Liver (tissue), 9 donors: Measurements from ENCODE around the gene ZC3H12C. TPM values are rescaled to one million over a fixed set of nuclear protein-coding genes. Genes with fewer than 3 reads are reported as not detected.

ENCODE experiments used
- DNase-seq: peaks from one replicate; pipeline ENCODE4 v3.0.0-alpha.2; 2017; ENCODE audit warnings: low spot score
- H3K27ac ChIP-seq, 2 donors: one replicate each; pipeline ENCODE4 v1.7.0; 2013; ENCODE audit warnings: inconsistent platforms in 2 of 2, low read length in 2 of 2, control low read depth in 1 of 2, low read depth in 1 of 2, mild to moderate bottlenecking in 1 of 2
- H3K27me3 ChIP-seq, 4 donors: one replicate each; pipeline versions ENCODE4 v1.6.1 to v1.7.0; 2013; ENCODE audit warnings: low read length in 3 of 4, inconsistent platforms in 1 of 4, mild to moderate bottlenecking in 1 of 4, moderate library complexity in 1 of 4; ENCODE audit not compliant: control insufficient read depth in 4 of 4, insufficient read depth in 4 of 4
- H3K36me3 ChIP-seq, 4 donors: one replicate each; pipeline versions ENCODE4 v1.6.1 to v1.7.0; 2013; ENCODE audit warnings: low read length in 3 of 4, mild to moderate bottlenecking in 3 of 4, low read depth in 1 of 4, moderate library complexity in 1 of 4; ENCODE audit not compliant: control insufficient read depth in 4 of 4, insufficient read depth in 3 of 4
- H3K4me1 ChIP-seq, 4 donors: one replicate each; pipeline versions ENCODE4 v1.6.1 to v1.7.0; 2013; ENCODE audit warnings: low read length in 3 of 4, mild to moderate bottlenecking in 3 of 4, moderate library complexity in 1 of 4; ENCODE audit not compliant: control insufficient read depth in 4 of 4, insufficient read depth in 4 of 4
- H3K4me3 ChIP-seq, 3 donors: one replicate each; pipeline versions ENCODE4 v1.6.1 to v1.7.0; 2013; ENCODE audit warnings: low read length in 3 of 3, control low read depth in 1 of 3, low read depth in 1 of 3, mild to moderate bottlenecking in 1 of 3
- H3K9ac ChIP-seq, 2 donors: one replicate each; pipeline ENCODE4 v1.7.0; 2013; ENCODE audit warnings: low read length in 2 of 2, mild to moderate bottlenecking in 2 of 2, moderate library complexity in 2 of 2, control low read depth in 1 of 2, low read depth in 1 of 2
- H3K9me3 ChIP-seq, 4 donors: one replicate each; pipeline versions ENCODE4 v1.6.1 to v1.7.0; 2013; ENCODE audit warnings: low read length in 3 of 4; ENCODE audit not compliant: control insufficient read depth in 4 of 4
- EGR1 ChIP-seq, 2 donors: IDR thresholded peaks; 2 replicates each; pipeline ENCODE4 v1.6.1; 2016 to 2018; ENCODE audit warnings: antibody characterized with exemption in 2 of 2, low read depth in 2 of 2
- HNF4A ChIP-seq, 2 donors: conservative IDR thresholded peaks; 2 replicates each; pipeline ENCODE4 v1.6.1; 2016; ENCODE audit warnings: antibody characterized with exemption in 2 of 2, mild to moderate bottlenecking in 2 of 2
- HNF4G ChIP-seq: IDR thresholded peaks from 2 replicates; pipeline ENCODE4 v1.6.1; 2016; ENCODE audit warnings: antibody characterized with exemption
- NR2F2 ChIP-seq: IDR thresholded peaks from 2 replicates; pipeline ENCODE4 v1.6.1; 2016; ENCODE audit warnings: antibody characterized with exemption
- RAD21 ChIP-seq, 2 donors: IDR thresholded peaks; 2 replicates each; pipeline ENCODE4 v1.6.1; 2016; ENCODE audit warnings: antibody characterized with exemption in 2 of 2, mild to moderate bottlenecking in 2 of 2
- RXRA ChIP-seq, 2 donors: IDR thresholded peaks; 2 replicates each; pipeline ENCODE4 v1.6.1; 2017 to 2018; ENCODE audit warnings: antibody characterized with exemption in 2 of 2, mild to moderate bottlenecking in 1 of 2
- YY1 ChIP-seq: IDR thresholded peaks from 2 replicates; pipeline ENCODE4 v1.6.1; 2016; ENCODE audit warnings: antibody characterized with exemption, mild to moderate bottlenecking
- whole genome bisulfite sequencing: extraction: QIAGEN DNeasy Blood & Tissue Kit; methylation state at CpG from one replicate; pipeline ENCODE4 v1.1.7; 2013; 5-methylcytosine and 5-hydroxymethylcytosine counted together
- polyA plus RNA-seq, 2 donors: library from polyadenylated mRNA; stranded (reverse) in 1 of 2; unstranded in 1 of 2; fragments of 200-250 nt in 1 of 2; fragments of >200 nt in 1 of 2; fragmentation: Nextera tagmentation in 1 of 2; extraction: Ambion mirVana in 1 of 2; gene quantifications; one replicate each; pipeline versions ENCODE4 v1.2.1 to v1.2.3, GENCODE V29; 2013 to 2015
- total RNA-seq, 2 donors: library from RNA; depleted of rRNA; stranded (reverse); fragments of >200 nt; gene quantifications; one replicate each; pipeline ENCODE4 v1.2.3, GENCODE V29; 2014
- TF ChIP-seq, protein P1 (sequence below): IDR thresholded peaks from 2 replicates; pipeline ENCODE4 v1.6.1; 2016; ENCODE audit warnings: antibody characterized with exemption
- TF ChIP-seq, protein P2 (sequence below): IDR thresholded peaks from 2 replicates; pipeline ENCODE4 v1.6.1; 2016; ENCODE audit warnings: antibody characterized with exemption, mild to moderate bottlenecking
- TF ChIP-seq, protein P3 (sequence below): fragments of 150-350 bp; IDR thresholded peaks from 2 replicates; pipeline ENCODE4 v1.5.1; 2017; ENCODE audit warnings: improper control_type of control experiment, low read depth, low read length; ENCODE audit not compliant: missing input control
- TF ChIP-seq, protein P4 (sequence below): IDR thresholded peaks from 2 replicates; pipeline ENCODE4 v1.6.1; 2016; ENCODE audit warnings: antibody characterized with exemption
- TF ChIP-seq, protein P5 (sequence below): IDR thresholded peaks from 2 replicates; pipeline ENCODE4 v1.6.1; 2016; ENCODE audit warnings: antibody characterized with exemption
- donor health status: healthy.
- donor health status: healthy.
- donor health status: healthy.
- donor health status: healthy.
- donor health status: healthy.

Gene ZC3H12C
- total and polyA plus RNA-seq, 4 donors, result 0.92 to 9.6 (median 2.3) TPM

DNA sequence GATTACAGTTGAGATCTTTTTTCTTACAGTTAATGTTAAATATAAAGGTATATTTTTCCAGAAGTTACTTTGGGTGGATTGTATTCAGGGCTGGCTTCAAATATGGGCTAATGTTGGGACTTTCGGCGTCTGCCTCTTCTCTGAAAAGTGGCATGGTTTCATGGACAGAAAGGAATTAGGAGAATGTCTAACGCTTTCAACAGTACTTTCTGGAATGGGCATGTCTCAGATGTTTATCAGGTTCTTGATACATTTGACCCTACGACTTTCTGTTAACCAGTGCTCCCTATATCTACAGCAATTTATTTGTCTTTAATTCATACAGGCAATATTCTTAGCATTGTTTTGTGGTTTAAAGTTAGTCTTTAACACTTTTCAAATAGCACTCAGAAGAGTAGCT, 33.7 kb downstream of the ZC3H12C start:
- Histone ChIP-seq H3K27ac (no peak overlapping the region), H3K27me3 (no peaks in the 10 kb centered on the region), H3K36me3 (no peaks in the 10 kb centered on the region), H3K4me3 (no peak overlapping the region), H3K4me1 (peaks cover 0 to 3% (median 0%) of the 10 kb centered on the region in 4 donors), H3K9me3 (no peaks in the 10 kb centered on the region), H3K9ac (no peak overlapping the region)
- DNase-seq, result no peak
- TF ChIP-seq NR2F2 (no peak), EGR1 (IDR thresholded peaks at IDR 0.05; ENCODE audit: low read depth in 2 of 2) (no peak), HNF4G (no peak), RXRA (IDR thresholded peaks at IDR 0.05) (no peak), RAD21 (IDR thresholded peaks at IDR 0.05) (no peak)
- TF ChIP-seq, protein P1, sequence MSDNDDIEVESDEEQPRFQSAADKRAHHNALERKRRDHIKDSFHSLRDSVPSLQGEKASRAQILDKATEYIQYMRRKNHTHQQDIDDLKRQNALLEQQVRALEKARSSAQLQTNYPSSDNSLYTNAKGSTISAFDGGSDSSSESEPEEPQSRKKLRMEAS, result no peak
- TF ChIP-seq, protein P2, sequence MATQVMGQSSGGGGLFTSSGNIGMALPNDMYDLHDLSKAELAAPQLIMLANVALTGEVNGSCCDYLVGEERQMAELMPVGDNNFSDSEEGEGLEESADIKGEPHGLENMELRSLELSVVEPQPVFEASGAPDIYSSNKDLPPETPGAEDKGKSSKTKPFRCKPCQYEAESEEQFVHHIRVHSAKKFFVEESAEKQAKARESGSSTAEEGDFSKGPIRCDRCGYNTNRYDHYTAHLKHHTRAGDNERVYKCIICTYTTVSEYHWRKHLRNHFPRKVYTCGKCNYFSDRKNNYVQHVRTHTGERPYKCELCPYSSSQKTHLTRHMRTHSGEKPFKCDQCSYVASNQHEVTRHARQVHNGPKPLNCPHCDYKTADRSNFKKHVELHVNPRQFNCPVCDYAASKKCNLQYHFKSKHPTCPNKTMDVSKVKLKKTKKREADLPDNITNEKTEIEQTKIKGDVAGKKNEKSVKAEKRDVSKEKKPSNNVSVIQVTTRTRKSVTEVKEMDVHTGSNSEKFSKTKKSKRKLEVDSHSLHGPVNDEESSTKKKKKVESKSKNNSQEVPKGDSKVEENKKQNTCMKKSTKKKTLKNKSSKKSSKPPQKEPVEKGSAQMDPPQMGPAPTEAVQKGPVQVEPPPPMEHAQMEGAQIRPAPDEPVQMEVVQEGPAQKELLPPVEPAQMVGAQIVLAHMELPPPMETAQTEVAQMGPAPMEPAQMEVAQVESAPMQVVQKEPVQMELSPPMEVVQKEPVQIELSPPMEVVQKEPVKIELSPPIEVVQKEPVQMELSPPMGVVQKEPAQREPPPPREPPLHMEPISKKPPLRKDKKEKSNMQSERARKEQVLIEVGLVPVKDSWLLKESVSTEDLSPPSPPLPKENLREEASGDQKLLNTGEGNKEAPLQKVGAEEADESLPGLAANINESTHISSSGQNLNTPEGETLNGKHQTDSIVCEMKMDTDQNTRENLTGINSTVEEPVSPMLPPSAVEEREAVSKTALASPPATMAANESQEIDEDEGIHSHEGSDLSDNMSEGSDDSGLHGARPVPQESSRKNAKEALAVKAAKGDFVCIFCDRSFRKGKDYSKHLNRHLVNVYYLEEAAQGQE, result no peak
- 95% methylated on average over 4 of the region's 4 CpGs for WGBS

DNA sequence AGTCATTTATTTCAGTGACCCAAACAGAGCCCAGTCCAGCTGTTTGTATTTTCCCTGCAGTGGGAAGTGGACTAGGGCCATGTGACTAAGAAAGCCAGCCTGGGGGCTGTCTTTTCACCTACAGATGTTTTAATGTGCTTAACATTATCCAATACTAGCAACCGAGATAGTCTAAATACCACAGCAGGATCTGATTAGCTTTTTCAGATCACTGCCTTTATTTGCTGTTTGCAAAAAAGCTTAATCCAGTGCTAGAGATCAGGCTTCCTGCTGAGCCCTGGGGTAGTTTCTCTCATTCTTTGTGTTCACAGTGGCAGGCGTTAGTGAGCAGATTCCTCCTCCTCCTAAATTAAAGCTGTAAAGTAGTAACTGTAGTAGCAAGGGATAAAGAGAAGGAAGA, 35.0 kb downstream of the ZC3H12C start:
- H3K27me3 ChIP-seq, result no peaks in the 10 kb centered on the region
- H3K4me1 ChIP-seq, result peaks cover 0 to 3% (median under 1%) of the 10 kb centered on the region in 4 donors
- no peaks in the 10 kb centered on the region for H3K9me3 ChIP-seq
- no peak overlapping the region for H3K27ac ChIP-seq
- no peaks in the 10 kb centered on the region for H3K36me3 ChIP-seq
- no peak for DNase-seq
- H3K9ac ChIP-seq, result no peak overlapping the region
- no peak overlapping the region for H3K4me3 ChIP-seq
- TF ChIP-seq, protein P1, result no peak
- no peak for TF ChIP-seq EGR1 (IDR thresholded peaks at IDR 0.05; ENCODE audit: low read depth in 2 of 2)
- TF ChIP-seq HNF4G, result no peak
- no peak for TF ChIP-seq NR2F2
- 61% methylated on average over 2 of the region's 2 CpGs for WGBS

DNA sequence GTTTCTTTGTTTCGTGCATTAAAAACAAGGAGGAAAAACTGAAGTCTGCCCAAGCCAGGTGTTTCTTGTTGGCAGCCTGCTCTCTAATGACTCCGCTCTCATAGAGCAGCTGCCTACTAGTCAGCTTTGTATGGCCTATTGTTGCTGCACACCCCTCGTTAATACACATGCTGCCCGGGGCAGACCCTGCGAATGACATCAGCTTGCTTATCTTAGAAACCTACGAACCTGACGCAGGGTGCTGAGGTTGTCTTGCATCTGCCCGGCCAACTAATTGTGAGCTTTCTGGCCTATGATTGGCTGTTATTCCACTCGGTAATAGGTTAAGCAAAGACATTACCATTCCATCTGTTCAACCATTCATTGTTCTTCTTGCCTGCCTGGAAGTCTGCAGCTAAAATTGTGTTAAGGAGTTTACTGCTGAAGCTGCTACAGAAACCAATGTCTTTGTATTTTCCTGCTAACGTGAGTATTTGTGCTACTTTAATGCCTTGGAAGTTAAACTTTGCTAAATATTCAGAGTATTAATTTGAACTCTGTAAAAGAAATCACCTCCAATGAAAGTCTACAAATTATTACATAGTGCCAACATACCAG, 37.5 kb downstream of the ZC3H12C start:
- no peak for DNase-seq
- H3K27ac ChIP-seq, result no peak overlapping the region
- H3K4me1 ChIP-seq, result peaks cover 0 to 3% (median under 1%) of the 10 kb centered on the region in 4 donors
- H3K36me3 ChIP-seq, result no peaks in the 10 kb centered on the region
- no peak overlapping the region for H3K4me3 ChIP-seq
- WGBS, result 84% methylated on average over 10 of the region's 10 CpGs
- no peaks in the 10 kb centered on the region for H3K27me3 ChIP-seq
- no peaks in the 10 kb centered on the region for H3K9me3 ChIP-seq
- no peak for TF ChIP-seq YY1
- TF ChIP-seq, protein P1, result no peak
- TF ChIP-seq HNF4A (conservative IDR thresholded peaks at IDR 0.05), result no peak
- TF ChIP-seq RXRA (IDR thresholded peaks at IDR 0.05), result no peak
- TF ChIP-seq, protein P3, sequence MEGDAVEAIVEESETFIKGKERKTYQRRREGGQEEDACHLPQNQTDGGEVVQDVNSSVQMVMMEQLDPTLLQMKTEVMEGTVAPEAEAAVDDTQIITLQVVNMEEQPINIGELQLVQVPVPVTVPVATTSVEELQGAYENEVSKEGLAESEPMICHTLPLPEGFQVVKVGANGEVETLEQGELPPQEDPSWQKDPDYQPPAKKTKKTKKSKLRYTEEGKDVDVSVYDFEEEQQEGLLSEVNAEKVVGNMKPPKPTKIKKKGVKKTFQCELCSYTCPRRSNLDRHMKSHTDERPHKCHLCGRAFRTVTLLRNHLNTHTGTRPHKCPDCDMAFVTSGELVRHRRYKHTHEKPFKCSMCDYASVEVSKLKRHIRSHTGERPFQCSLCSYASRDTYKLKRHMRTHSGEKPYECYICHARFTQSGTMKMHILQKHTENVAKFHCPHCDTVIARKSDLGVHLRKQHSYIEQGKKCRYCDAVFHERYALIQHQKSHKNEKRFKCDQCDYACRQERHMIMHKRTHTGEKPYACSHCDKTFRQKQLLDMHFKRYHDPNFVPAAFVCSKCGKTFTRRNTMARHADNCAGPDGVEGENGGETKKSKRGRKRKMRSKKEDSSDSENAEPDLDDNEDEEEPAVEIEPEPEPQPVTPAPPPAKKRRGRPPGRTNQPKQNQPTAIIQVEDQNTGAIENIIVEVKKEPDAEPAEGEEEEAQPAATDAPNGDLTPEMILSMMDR, result no peak
- TF ChIP-seq, protein P4, sequence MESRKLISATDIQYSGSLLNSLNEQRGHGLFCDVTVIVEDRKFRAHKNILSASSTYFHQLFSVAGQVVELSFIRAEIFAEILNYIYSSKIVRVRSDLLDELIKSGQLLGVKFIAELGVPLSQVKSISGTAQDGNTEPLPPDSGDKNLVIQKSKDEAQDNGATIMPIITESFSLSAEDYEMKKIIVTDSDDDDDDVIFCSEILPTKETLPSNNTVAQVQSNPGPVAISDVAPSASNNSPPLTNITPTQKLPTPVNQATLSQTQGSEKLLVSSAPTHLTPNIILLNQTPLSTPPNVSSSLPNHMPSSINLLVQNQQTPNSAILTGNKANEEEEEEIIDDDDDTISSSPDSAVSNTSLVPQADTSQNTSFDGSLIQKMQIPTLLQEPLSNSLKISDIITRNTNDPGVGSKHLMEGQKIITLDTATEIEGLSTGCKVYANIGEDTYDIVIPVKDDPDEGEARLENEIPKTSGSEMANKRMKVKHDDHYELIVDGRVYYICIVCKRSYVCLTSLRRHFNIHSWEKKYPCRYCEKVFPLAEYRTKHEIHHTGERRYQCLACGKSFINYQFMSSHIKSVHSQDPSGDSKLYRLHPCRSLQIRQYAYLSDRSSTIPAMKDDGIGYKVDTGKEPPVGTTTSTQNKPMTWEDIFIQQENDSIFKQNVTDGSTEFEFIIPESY, result no peak
- TF ChIP-seq, protein P5, sequence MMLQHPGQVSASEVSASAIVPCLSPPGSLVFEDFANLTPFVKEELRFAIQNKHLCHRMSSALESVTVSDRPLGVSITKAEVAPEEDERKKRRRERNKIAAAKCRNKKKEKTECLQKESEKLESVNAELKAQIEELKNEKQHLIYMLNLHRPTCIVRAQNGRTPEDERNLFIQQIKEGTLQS, result no peak
- H3K9ac ChIP-seq, result no peak overlapping the region
